Natural killer cell (primary cell): Measurements from ENCODE around the gene PPP1R3D. TPM values are rescaled to one million over a fixed set of nuclear protein-coding genes. Genes with fewer than 3 reads are reported as not detected.

ENCODE experiments used
- ATAC-seq, 3 donors: fragments of 150-1000 bp in 2 of 3; fragments of 200-7000 bp in 1 of 3; cut with Tn5 transposase; 1 replicate in 1 of 3; 2 replicates in 2 of 3; pipeline ENCODE4 v1.10.0; 2021; ENCODE audit warnings: mild to moderate bottlenecking in 2 of 3, moderate library complexity in 2 of 3
- DNase-seq, 2 donors: peaks; one replicate each; pipeline versions ENCODE4 v3.0.0 to v3.0.0-alpha.2; 2013 to 2021; ENCODE audit warnings: mixed read lengths in 1 of 2
- H3K27ac ChIP-seq: one replicate; pipeline ENCODE4 v1.5.1; 2013; ENCODE audit warnings: mild to moderate bottlenecking, low read length
- H3K27me3 ChIP-seq: one replicate; pipeline ENCODE4 v1.6.1; 2013; ENCODE audit warnings: low read length; ENCODE audit not compliant: control insufficient read depth, insufficient read depth
- H3K36me3 ChIP-seq: one replicate; pipeline ENCODE4 v1.6.1; 2013; ENCODE audit warnings: low read length; ENCODE audit not compliant: control insufficient read depth, insufficient read depth
- H3K4me1 ChIP-seq: one replicate; pipeline ENCODE4 v1.6.1; 2013; ENCODE audit warnings: low read length; ENCODE audit not compliant: control insufficient read depth, insufficient read depth
- H3K4me3 ChIP-seq: one replicate; pipeline ENCODE4 v1.5.1; 2013; ENCODE audit warnings: low read length
- H3K9me3 ChIP-seq: one replicate; pipeline ENCODE4 v1.6.1; 2013; ENCODE audit warnings: low read length; ENCODE audit not compliant: control insufficient read depth, insufficient read depth
- H3K27ac Mint-ChIP-seq, 2 donors: one replicate each; pipeline ENCODE4 v1.8.0; 2022; ENCODE audit warnings: mild to moderate bottlenecking in 2 of 2, mixed read lengths in 2 of 2, moderate library complexity in 1 of 2
- H3K27me3 Mint-ChIP-seq, 2 donors: one replicate each; pipeline ENCODE4 v1.8.0; 2022; ENCODE audit warnings: low read depth in 2 of 2, mixed read lengths in 2 of 2
- H3K36me3 Mint-ChIP-seq: one replicate; pipeline ENCODE4 v1.8.0; 2022; ENCODE audit warnings: mixed read lengths
- H3K4me1 Mint-ChIP-seq, 2 donors: one replicate each; pipeline ENCODE4 v1.8.0; 2022; ENCODE audit warnings: mixed read lengths in 2 of 2
- H3K4me3 Mint-ChIP-seq: one replicate; pipeline ENCODE4 v1.8.0; 2022; ENCODE audit warnings: mild to moderate bottlenecking, moderate library complexity, mixed read lengths
- H3K9me3 Mint-ChIP-seq, 2 donors: one replicate each; pipeline ENCODE4 v1.8.0; 2022; ENCODE audit warnings: mixed read lengths in 2 of 2
- WGBS: methylation state at CpG from one replicate; pipeline ENCODE4 v1.1.7; 2013; ENCODE audit warnings: missing lambda C conversion rate; ENCODE audit not compliant: insufficient coverage; 5-methylcytosine and 5-hydroxymethylcytosine counted together
- intact Hi-C: fragments of 100-400 bp; cut with micrococcal nuclease; formaldehyde crosslinking; loops from one replicate; pipeline ENCODE4 v1.14.2; 2022
- total RNA-seq, 4 donors: library from RNA; stranded (reverse); fragments of 120-200 nt in 1 of 4; gene quantifications; one replicate each; pipeline versions ENCODE4 v1.2.3 to v1.2.4, GENCODE V29; 2013 to 2022
- TF ChIP-seq, protein P1 (sequence below): fragments of 200-600 bp; IDR thresholded peaks from one replicate; pipeline ENCODE4 v1.8.0; 2022; ENCODE audit warnings: antibody characterized with exemption

PPP1R3D gene
- total RNA-seq, 3 donors from 2014 or later (not counting 1 experiment from before 2014, with no cell fraction given), result 3.5 to 6.9 (median 6.7) TPM

- Histone ChIP-seq H3K27ac (no peak overlapping the region), H3K4me3 (no peak overlapping the region), H3K36me3 (peaks cover 17% of the 10 kb centered on the region), H3K27me3 (no peaks in the 10 kb centered on the region), H3K4me1 (peaks cover 23% of the 10 kb centered on the region), H3K9me3 (no peaks in the 10 kb centered on the region)
- Mint-ChIP-seq H3K27ac (peak overlapping the region; percentile 37 to 74), H3K4me3 (peak overlapping the region; percentile 87), H3K27me3 (no peaks in the 10 kb centered on the region), H3K9me3 (no peaks in the 10 kb centered on the region), H3K36me3 (no peaks in the 10 kb centered on the region), H3K4me1 (peaks cover 35 to 40% of the 10 kb centered on the region in 2 donors)
- ATAC-seq, result no peak
- WGBS, result 84% methylated on average over 7 of the region's 7 CpGs
- TF ChIP-seq, protein P1, sequence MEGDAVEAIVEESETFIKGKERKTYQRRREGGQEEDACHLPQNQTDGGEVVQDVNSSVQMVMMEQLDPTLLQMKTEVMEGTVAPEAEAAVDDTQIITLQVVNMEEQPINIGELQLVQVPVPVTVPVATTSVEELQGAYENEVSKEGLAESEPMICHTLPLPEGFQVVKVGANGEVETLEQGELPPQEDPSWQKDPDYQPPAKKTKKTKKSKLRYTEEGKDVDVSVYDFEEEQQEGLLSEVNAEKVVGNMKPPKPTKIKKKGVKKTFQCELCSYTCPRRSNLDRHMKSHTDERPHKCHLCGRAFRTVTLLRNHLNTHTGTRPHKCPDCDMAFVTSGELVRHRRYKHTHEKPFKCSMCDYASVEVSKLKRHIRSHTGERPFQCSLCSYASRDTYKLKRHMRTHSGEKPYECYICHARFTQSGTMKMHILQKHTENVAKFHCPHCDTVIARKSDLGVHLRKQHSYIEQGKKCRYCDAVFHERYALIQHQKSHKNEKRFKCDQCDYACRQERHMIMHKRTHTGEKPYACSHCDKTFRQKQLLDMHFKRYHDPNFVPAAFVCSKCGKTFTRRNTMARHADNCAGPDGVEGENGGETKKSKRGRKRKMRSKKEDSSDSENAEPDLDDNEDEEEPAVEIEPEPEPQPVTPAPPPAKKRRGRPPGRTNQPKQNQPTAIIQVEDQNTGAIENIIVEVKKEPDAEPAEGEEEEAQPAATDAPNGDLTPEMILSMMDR, result no peak
- intact Hi-C loops, result no loop called here
- no peak for DNase-seq
These were observed 1.4 kb downstream of the PPP1R3D start for GRCh38 chr20:59938696-59939051.

DNA sequence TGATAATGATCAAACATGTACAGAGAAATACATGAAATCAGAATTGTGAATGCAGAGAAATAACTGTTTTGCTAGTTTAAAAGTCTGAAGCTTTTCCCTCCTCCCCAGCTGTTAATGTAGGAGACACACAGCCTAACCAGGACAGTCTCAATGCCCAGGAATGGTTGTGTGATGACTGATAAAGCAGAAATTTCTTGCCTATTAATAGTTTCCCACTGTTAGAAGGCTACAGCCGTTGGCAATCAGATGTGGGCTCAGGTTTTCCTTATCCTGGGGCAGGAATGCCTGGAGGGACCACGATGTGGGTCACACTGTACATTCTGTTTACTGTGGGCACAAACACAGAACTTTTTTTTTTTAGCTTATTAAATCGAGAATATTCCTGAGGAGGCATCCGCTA, 1.9 kb downstream of the PPP1R3D start:
- peak overlapping the region; percentile 87 for H3K4me3 Mint-ChIP-seq
- no peak overlapping the region for H3K4me3 ChIP-seq

DNA sequence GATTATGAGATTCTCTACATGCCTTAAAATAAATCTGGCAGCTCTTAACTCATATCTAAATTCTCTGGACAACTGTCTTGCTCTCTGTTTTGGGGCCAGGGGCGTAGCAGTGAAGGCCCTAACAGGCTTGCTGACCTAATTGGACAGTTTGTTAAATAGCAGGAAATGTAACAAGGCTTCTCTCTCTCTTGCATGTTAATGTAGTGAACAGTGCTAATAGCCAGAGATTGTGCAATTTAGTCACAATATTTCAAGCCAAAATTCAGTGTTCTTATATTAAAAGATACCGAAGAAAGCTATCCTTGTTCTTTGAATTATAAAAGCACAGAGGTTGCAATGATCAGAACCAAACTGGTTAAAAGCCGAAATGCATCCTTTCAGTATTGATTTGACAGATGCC, 3.0 kb downstream of the PPP1R3D start:
- no peak overlapping the region for H3K4me3 Mint-ChIP-seq
- intact Hi-C loops, result no loop called here
- H3K27me3 ChIP-seq, result no peaks in the 10 kb centered on the region

More for the DNA sequence above, 1.9 kb downstream of the PPP1R3D start:
- DNase-seq, result no peak
- no peaks in the 10 kb centered on the region for H3K36me3 Mint-ChIP-seq
- ATAC-seq, result no peak
- no peaks in the 10 kb centered on the region for H3K9me3 Mint-ChIP-seq
- 81% methylated on average over 4 of the region's 4 CpGs for WGBS
- H3K27me3 ChIP-seq, result no peaks in the 10 kb centered on the region
- H3K9me3 ChIP-seq, result no peaks in the 10 kb centered on the region
- H3K27ac Mint-ChIP-seq, result peak overlapping the region; percentile 37 to 74
- no peaks in the 10 kb centered on the region for H3K27me3 Mint-ChIP-seq
- H3K27ac ChIP-seq, result no peak overlapping the region
- peaks cover 35 to 40% of the 10 kb centered on the region in 2 donors for H3K4me1 Mint-ChIP-seq
- H3K4me1 ChIP-seq, result peaks cover 25% of the 10 kb centered on the region
- TF ChIP-seq, protein P1, result no peak
- intact Hi-C loops, result no loop called here
- peaks cover 14% of the 10 kb centered on the region for H3K36me3 ChIP-seq

GRCh38 chr20:59936409-59936808, 3.7 kb downstream of the PPP1R3D start:
- TF ChIP-seq, protein P1, result no peak
- ATAC-seq, result no peak
- Mint-ChIP-seq H3K4me3 (no peak overlapping the region), H3K9me3 (no peaks in the 10 kb centered on the region), H3K27ac (no peak overlapping the region), H3K36me3 (no peaks in the 10 kb centered on the region), H3K4me1 (peaks cover 30 to 33% of the 10 kb centered on the region in 2 donors), H3K27me3 (no peaks in the 10 kb centered on the region)
- H3K4me3 ChIP-seq, result no peak overlapping the region
- H3K27me3 ChIP-seq, result no peaks in the 10 kb centered on the region
- no peaks in the 10 kb centered on the region for H3K9me3 ChIP-seq
- no peak for DNase-seq
- intact Hi-C loops, result no loop called here
- WGBS, result 87% methylated on average over 2 of the region's 4 CpGs
- no peak overlapping the region for H3K27ac ChIP-seq
- H3K36me3 ChIP-seq, result peaks cover 4% of the 10 kb centered on the region
- H3K4me1 ChIP-seq, result peaks cover 30% of the 10 kb centered on the region

More for the DNA sequence above, 3.0 kb downstream of the PPP1R3D start:
- no peaks in the 10 kb centered on the region for H3K9me3 ChIP-seq
- H3K9me3 Mint-ChIP-seq, result no peaks in the 10 kb centered on the region
- no peak overlapping the region for H3K27ac Mint-ChIP-seq
- WGBS, result 88% methylated on average over 3 of the region's 3 CpGs
- H3K36me3 ChIP-seq, result peaks cover 4% of the 10 kb centered on the region
- TF ChIP-seq, protein P1, result no peak
- peaks cover 30% of the 10 kb centered on the region for H3K4me1 ChIP-seq
- H3K4me1 Mint-ChIP-seq, result peaks cover 35 to 37% of the 10 kb centered on the region in 2 donors
- ATAC-seq (no peak), DNase-seq (no peak)
- no peak overlapping the region for H3K4me3 ChIP-seq
- no peak overlapping the region for H3K27ac ChIP-seq
- H3K27me3 Mint-ChIP-seq, result no peaks in the 10 kb centered on the region
- no peaks in the 10 kb centered on the region for H3K36me3 Mint-ChIP-seq
